Liver (tissue), 9 donors: ENCODE measurements around the gene ADGRV1. TPM values are rescaled to one million over a fixed set of nuclear protein-coding genes. Genes with fewer than 3 reads are reported as not detected.

Experiments used
- DNase-seq: peaks from one replicate; pipeline ENCODE4 v3.0.0-alpha.2; 2017; ENCODE audit warnings: low spot score
- H3K27ac ChIP-seq, 2 donors: one replicate each; pipeline ENCODE4 v1.7.0; 2013; ENCODE audit warnings: inconsistent platforms in 2 of 2, low read length in 2 of 2, control low read depth in 1 of 2, low read depth in 1 of 2, mild to moderate bottlenecking in 1 of 2
- H3K27me3 ChIP-seq, 4 donors: one replicate each; pipeline versions ENCODE4 v1.6.1 to v1.7.0; 2013; ENCODE audit warnings: low read length in 3 of 4, inconsistent platforms in 1 of 4, mild to moderate bottlenecking in 1 of 4, moderate library complexity in 1 of 4; ENCODE audit not compliant: control insufficient read depth in 4 of 4, insufficient read depth in 4 of 4
- H3K36me3 ChIP-seq, 4 donors: one replicate each; pipeline versions ENCODE4 v1.6.1 to v1.7.0; 2013; ENCODE audit warnings: low read length in 3 of 4, mild to moderate bottlenecking in 3 of 4, low read depth in 1 of 4, moderate library complexity in 1 of 4; ENCODE audit not compliant: control insufficient read depth in 4 of 4, insufficient read depth in 3 of 4
- H3K4me1 ChIP-seq, 4 donors: one replicate each; pipeline versions ENCODE4 v1.6.1 to v1.7.0; 2013; ENCODE audit warnings: low read length in 3 of 4, mild to moderate bottlenecking in 3 of 4, moderate library complexity in 1 of 4; ENCODE audit not compliant: control insufficient read depth in 4 of 4, insufficient read depth in 4 of 4
- H3K4me3 ChIP-seq, 3 donors: one replicate each; pipeline versions ENCODE4 v1.6.1 to v1.7.0; 2013; ENCODE audit warnings: low read length in 3 of 3, control low read depth in 1 of 3, low read depth in 1 of 3, mild to moderate bottlenecking in 1 of 3
- H3K9ac ChIP-seq, 2 donors: one replicate each; pipeline ENCODE4 v1.7.0; 2013; ENCODE audit warnings: low read length in 2 of 2, mild to moderate bottlenecking in 2 of 2, moderate library complexity in 2 of 2, control low read depth in 1 of 2, low read depth in 1 of 2
- H3K9me3 ChIP-seq, 4 donors: one replicate each; pipeline versions ENCODE4 v1.6.1 to v1.7.0; 2013; ENCODE audit warnings: low read length in 3 of 4; ENCODE audit not compliant: control insufficient read depth in 4 of 4
- ATF3 ChIP-seq: IDR thresholded peaks from 2 replicates; pipeline ENCODE4 v1.6.1; 2016; ENCODE audit warnings: antibody characterized with exemption
- EGR1 ChIP-seq, 2 donors: IDR thresholded peaks; 2 replicates each; pipeline ENCODE4 v1.6.1; 2016 to 2018; ENCODE audit warnings: antibody characterized with exemption in 2 of 2, low read depth in 2 of 2
- FOXA1 ChIP-seq: IDR thresholded peaks from 2 replicates; pipeline ENCODE4 v1.6.1; 2016; ENCODE audit warnings: antibody characterized with exemption
- FOXA2 ChIP-seq: IDR thresholded peaks from 2 replicates; pipeline ENCODE4 v1.6.1; 2016; ENCODE audit warnings: antibody characterized with exemption
- GABPA ChIP-seq, 2 donors: IDR thresholded peaks in 1 of 2; conservative IDR thresholded peaks in 1 of 2; 2 replicates each; pipeline ENCODE4 v1.6.1; 2016; ENCODE audit warnings: antibody characterized with exemption in 2 of 2, mild to moderate bottlenecking in 1 of 2, moderate library complexity in 1 of 2
- HNF4A ChIP-seq, 2 donors: conservative IDR thresholded peaks; 2 replicates each; pipeline ENCODE4 v1.6.1; 2016; ENCODE audit warnings: antibody characterized with exemption in 2 of 2, mild to moderate bottlenecking in 2 of 2
- HNF4G ChIP-seq: IDR thresholded peaks from 2 replicates; pipeline ENCODE4 v1.6.1; 2016; ENCODE audit warnings: antibody characterized with exemption
- JUND ChIP-seq, 2 donors: IDR thresholded peaks; 2 replicates each; pipeline ENCODE4 v1.6.1; 2016; ENCODE audit warnings: antibody characterized with exemption in 2 of 2
- RAD21 ChIP-seq, 2 donors: IDR thresholded peaks; 2 replicates each; pipeline ENCODE4 v1.6.1; 2016; ENCODE audit warnings: antibody characterized with exemption in 2 of 2, mild to moderate bottlenecking in 2 of 2
- REST ChIP-seq: IDR thresholded peaks from 2 replicates; pipeline ENCODE4 v1.6.1; 2016; ENCODE audit warnings: antibody characterized with exemption, mild to moderate bottlenecking
- RXRA ChIP-seq, 2 donors: IDR thresholded peaks; 2 replicates each; pipeline ENCODE4 v1.6.1; 2017 to 2018; ENCODE audit warnings: antibody characterized with exemption in 2 of 2, mild to moderate bottlenecking in 1 of 2
- SP1 ChIP-seq: IDR thresholded peaks from 2 replicates; pipeline ENCODE4 v1.6.1; 2018; ENCODE audit warnings: antibody characterized with exemption, mild to moderate bottlenecking
- TAF1 ChIP-seq: conservative IDR thresholded peaks from 2 replicates; pipeline ENCODE4 v1.6.1; 2016; ENCODE audit warnings: antibody characterized with exemption, mild to moderate bottlenecking
- YY1 ChIP-seq: IDR thresholded peaks from 2 replicates; pipeline ENCODE4 v1.6.1; 2016; ENCODE audit warnings: antibody characterized with exemption, mild to moderate bottlenecking
- WGBS: extraction: QIAGEN DNeasy Blood & Tissue Kit; methylation state at CpG from one replicate; pipeline ENCODE4 v1.1.7; 2013; 5-methylcytosine and 5-hydroxymethylcytosine counted together
- polyA plus RNA-seq, 2 donors: library from polyadenylated mRNA; stranded (reverse) in 1 of 2; unstranded in 1 of 2; fragments of 200-250 nt in 1 of 2; fragments of >200 nt in 1 of 2; fragmentation: Nextera tagmentation in 1 of 2; extraction: Ambion mirVana in 1 of 2; gene quantifications; one replicate each; pipeline versions ENCODE4 v1.2.1 to v1.2.3, GENCODE V29; 2013 to 2015
- total RNA-seq, 2 donors: library from RNA; depleted of rRNA; stranded (reverse); fragments of >200 nt; gene quantifications; one replicate each; pipeline ENCODE4 v1.2.3, GENCODE V29; 2014
- TF ChIP-seq, protein P1 (sequence below): IDR thresholded peaks from 2 replicates; pipeline ENCODE4 v1.6.1; 2016; ENCODE audit warnings: antibody characterized with exemption
- TF ChIP-seq, protein P2 (sequence below): IDR thresholded peaks from 2 replicates; pipeline ENCODE4 v1.6.1; 2016; ENCODE audit warnings: antibody characterized with exemption
- donor health status: healthy.
- donor health status: healthy.
- donor health status: healthy.
- donor health status: healthy.
- donor health status: healthy.

ADGRV1 gene
- total and polyA plus RNA-seq, 4 donors: 5.1 to 15.5 (median 9.6) TPM

- Histone ChIP-seq H3K9me3 (no peaks in the 10 kb centered on the region), H3K9ac (no peak overlapping the region), H3K27me3 (peaks cover 0 to 4% (median 0%) of the 10 kb centered on the region in 4 donors), H3K4me3 (no peak overlapping the region), H3K36me3 (no peaks in the 10 kb centered on the region), H3K27ac (no peak overlapping the region), H3K4me1 (no peaks in the 10 kb centered on the region)
- TF ChIP-seq TAF1: no peak
- no peak for TF ChIP-seq RXRA (IDR thresholded peaks at IDR 0.05)
- TF ChIP-seq, protein P1, sequence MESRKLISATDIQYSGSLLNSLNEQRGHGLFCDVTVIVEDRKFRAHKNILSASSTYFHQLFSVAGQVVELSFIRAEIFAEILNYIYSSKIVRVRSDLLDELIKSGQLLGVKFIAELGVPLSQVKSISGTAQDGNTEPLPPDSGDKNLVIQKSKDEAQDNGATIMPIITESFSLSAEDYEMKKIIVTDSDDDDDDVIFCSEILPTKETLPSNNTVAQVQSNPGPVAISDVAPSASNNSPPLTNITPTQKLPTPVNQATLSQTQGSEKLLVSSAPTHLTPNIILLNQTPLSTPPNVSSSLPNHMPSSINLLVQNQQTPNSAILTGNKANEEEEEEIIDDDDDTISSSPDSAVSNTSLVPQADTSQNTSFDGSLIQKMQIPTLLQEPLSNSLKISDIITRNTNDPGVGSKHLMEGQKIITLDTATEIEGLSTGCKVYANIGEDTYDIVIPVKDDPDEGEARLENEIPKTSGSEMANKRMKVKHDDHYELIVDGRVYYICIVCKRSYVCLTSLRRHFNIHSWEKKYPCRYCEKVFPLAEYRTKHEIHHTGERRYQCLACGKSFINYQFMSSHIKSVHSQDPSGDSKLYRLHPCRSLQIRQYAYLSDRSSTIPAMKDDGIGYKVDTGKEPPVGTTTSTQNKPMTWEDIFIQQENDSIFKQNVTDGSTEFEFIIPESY: no peak
- no peak for TF ChIP-seq ATF3
- no peak for TF ChIP-seq HNF4A (conservative IDR thresholded peaks at IDR 0.05)
- no peak for TF ChIP-seq YY1
- no peak for TF ChIP-seq REST
- TF ChIP-seq, protein P2, sequence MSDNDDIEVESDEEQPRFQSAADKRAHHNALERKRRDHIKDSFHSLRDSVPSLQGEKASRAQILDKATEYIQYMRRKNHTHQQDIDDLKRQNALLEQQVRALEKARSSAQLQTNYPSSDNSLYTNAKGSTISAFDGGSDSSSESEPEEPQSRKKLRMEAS: no peak
- TF ChIP-seq EGR1 (IDR thresholded peaks at IDR 0.05; ENCODE audit: low read depth in 2 of 2): no peak
- no peak for TF ChIP-seq RAD21 (IDR thresholded peaks at IDR 0.05)
- no peak for TF ChIP-seq JUND (IDR thresholded peaks at IDR 0.05)
- TF ChIP-seq FOXA1: no peak
- no peak for TF ChIP-seq HNF4G
- no peak for TF ChIP-seq GABPA (IDR thresholded peaks at IDR 0.05 in 1 of 2, conservative IDR thresholded peaks at IDR 0.05 in 1 of 2)
- TF ChIP-seq FOXA2: no peak
- TF ChIP-seq SP1: no peak
- no peak for DNase-seq
- 78% methylated on average over 6 of the region's 6 CpGs for WGBS
Measured at GRCh38 chr5:90807496-90807895, 248.9 kb downstream of the ADGRV1 start.

- TF ChIP-seq FOXA1 (no peak), TAF1 (no peak), GABPA (IDR thresholded peaks at IDR 0.05 in 1 of 2, conservative IDR thresholded peaks at IDR 0.05 in 1 of 2) (no peak), ATF3 (no peak)
- Histone ChIP-seq H3K9ac (no peak overlapping the region), H3K27ac (no peak overlapping the region), H3K9me3 (no peaks in the 10 kb centered on the region), H3K36me3 (no peaks in the 10 kb centered on the region), H3K27me3 (peaks cover 0 to 4% (median 0%) of the 10 kb centered on the region in 4 donors), H3K4me3 (no peak overlapping the region), H3K4me1 (no peaks in the 10 kb centered on the region)
- 89% methylated on average over 4 of the region's 4 CpGs for WGBS
- DNase-seq: no peak
Measured at GRCh38 chr5:90809311-90810056, 250.9 kb downstream of the ADGRV1 start.
